K562 (cell line): ENCODE data around the gene PLIN5. TPM values are rescaled to one million over a fixed set of nuclear protein-coding genes. Genes with fewer than 3 reads are reported as not detected.

Experiments used
- ATAC-seq: fragments of 200-7000 bp; cut with Tn5 transposase; 3 replicates; pipeline ENCODE4 v1.9.1; 2020; ENCODE audit warnings: moderate library complexity
- BruUV-seq: library from RNA; stranded (reverse); fragments of 400-500 nt; replicated peaks from 2 replicates; lab custom pipeline; 2021; lab: Mats Ljungman, UMichigan
- CTCF ChIA-PET: fragments of 300-600 bp; formaldehyde crosslinking; extraction: SDS; loops from one replicate; lab custom pipeline; 2021; ENCODE audit warnings: low intra/inter-chr PET ratio; lab: Yijun Ruan, JAX
- POLR2A ChIA-PET: fragments of 300-600, 350-650 bp; sonication (Branson Sonifier 250); formaldehyde crosslinking; extraction: SDS; loops from one replicate; lab custom pipeline; 2021; ENCODE audit warnings: antibody characterized with exemption, inconsistent platforms; lab: Yijun Ruan, JAX
- DNase-seq, 4 experiments: peaks; one replicate each; pipeline versions ENCODE4 v3.0.0 to v3.0.0-alpha.2; 2011 to 2018; ENCODE audit warnings: low spot score in 3 of 4, mixed read lengths in 3 of 4; ENCODE audit errors: extremely low read depth in 1 of 4
- FAIRE-seq: peaks from 2 replicates; lab custom pipeline; 2011; peaks lifted over from hg19 to GRCh38; lab: Jason Lieb, UNC
- H2AFZ ChIP-seq: 2 replicates; pipeline ENCODE4 v1.6.0; 2011; ENCODE audit warnings: low read depth, low read length, control low read depth, inconsistent platforms
- H3K27ac ChIP-seq: fragments of 200-600 bp; 3 replicates; pipeline ENCODE4 v1.8.0; 2011; ENCODE audit warnings: low read depth, mild to moderate bottlenecking, control low read depth, inconsistent platforms, low read length, moderate library complexity, mixed read lengths; ENCODE audit errors: extremely low read depth
- H3K27me3 ChIP-seq, 2 experiments: fragments of 300-600 bp in 1 of 2; 2 replicates in 1 of 2; 3 replicates in 1 of 2; pipeline versions ENCODE4 v1.6.0 to v1.8.0; 2011; ENCODE audit warnings: inconsistent platforms in 2 of 2, low read length in 2 of 2, mild to moderate bottlenecking in 1 of 2, mixed read lengths in 1 of 2, moderate library complexity in 1 of 2; ENCODE audit not compliant: control insufficient read depth in 2 of 2, insufficient read depth in 2 of 2
- H3K36me3 ChIP-seq: fragments of 300-600 bp; 3 replicates; pipeline ENCODE4 v1.8.0; 2011; ENCODE audit warnings: mild to moderate bottlenecking, low read length, inconsistent platforms; ENCODE audit not compliant: control insufficient read depth, insufficient read depth
- H3K4me1 ChIP-seq, 2 experiments: fragments of 200-600 bp in 1 of 2; replicated peaks in 1 of 2; 2 replicates in 1 of 2; 3 replicates in 1 of 2; pipeline versions ENCODE4 v1.5.1 to v1.8.0; 2011; ENCODE audit warnings: inconsistent platforms in 2 of 2, low read length in 2 of 2, mild to moderate bottlenecking in 1 of 2, mixed read lengths in 1 of 2, moderate library complexity in 1 of 2; ENCODE audit not compliant: control insufficient read depth in 2 of 2, insufficient read depth in 2 of 2
- H3K4me2 ChIP-seq: 2 replicates; pipeline ENCODE4 v1.6.1; 2011; ENCODE audit warnings: low read length, control low read depth, inconsistent platforms, mixed read lengths; ENCODE audit not compliant: insufficient read depth
- H3K4me3 ChIP-seq: fragments of 200-600 bp; sonication (generic), shearing (Covaris generic); 2 replicates; pipeline ENCODE4 v1.5.1; 2016; ENCODE audit warnings: control low read depth, inconsistent platforms
- H3K79me2 ChIP-seq: fragments of 200-600 bp; 3 replicates; pipeline ENCODE4 v1.8.0; 2011; ENCODE audit warnings: low read length, inconsistent platforms; ENCODE audit not compliant: control insufficient read depth, insufficient read depth
- H3K9ac ChIP-seq, 2 experiments: 2 replicates each; pipeline versions ENCODE4 v1.6.0 to v1.6.1; 2011; ENCODE audit warnings: low read depth in 2 of 2, low read length in 2 of 2, control low read depth in 1 of 2, inconsistent platforms in 1 of 2, mild to moderate bottlenecking in 1 of 2, mixed read lengths in 1 of 2; ENCODE audit not compliant: insufficient read depth in 1 of 2
- H3K9me1 ChIP-seq: one replicate; pipeline ENCODE4 v1.6.0; 2011; ENCODE audit warnings: inconsistent platforms, mild to moderate bottlenecking, low read length, moderate library complexity; ENCODE audit not compliant: control insufficient read depth, insufficient read depth
- H3K9me3 ChIP-seq: replicated peaks from 2 replicates; pipeline ENCODE4 v1.5.1; 2011; ENCODE audit warnings: low read depth, low read length, inconsistent platforms; ENCODE audit not compliant: control insufficient read depth, insufficient read depth
- H4K20me1 ChIP-seq: replicated peaks from 2 replicates; pipeline ENCODE4 v1.6.1; 2011; ENCODE audit warnings: low read length, inconsistent platforms, mixed read lengths; ENCODE audit not compliant: control insufficient read depth, insufficient read depth
- HNRNPUL1 ChIP-seq: fragments of 200-400 bp; formaldehyde crosslinking; IDR thresholded peaks from 2 replicates; pipeline ENCODE4 v1.6.1; 2017; ENCODE audit warnings: low read length
- ZNF121 ChIP-seq: sonication (generic); formaldehyde crosslinking; conservative IDR thresholded peaks from 2 replicates; pipeline ENCODE4 v1.8.0; 2022; ENCODE audit warnings: missing genetic modification reagents
- ZNF583 ChIP-seq: fragments of 250-450 bp; sonication (Bioruptor Pico); IDR thresholded peaks from 2 replicates; pipeline ENCODE4 v1.4.0; 2020
- WGBS: fragments of 100-300 bp; shearing (Covaris generic); methylation state at CpG from one replicate; pipeline ENCODE4 v1.1.6; 2016; ENCODE audit warnings: low coverage, mixed read lengths; ENCODE audit not compliant: insufficient coverage; ENCODE audit errors: missing lambda C conversion rate; 5-methylcytosine and 5-hydroxymethylcytosine counted together
- in situ Hi-C: fragments of 300-500 bp; cut with MboI; formaldehyde crosslinking; loops from 4 replicates; pipeline ENCODE4 v1.15.0; 2018; ENCODE audit warnings: inconsistent platforms, mixed read lengths
- intact Hi-C: fragments of 100-400 bp; cut with micrococcal nuclease; formaldehyde crosslinking; loops from 2 replicates; pipeline ENCODE4 v1.14.2; 2022
- polyA plus RNA-seq, 8 experiments: library from polyadenylated mRNA; depleted of rRNA in 4 of 8; stranded (reverse) in 5 of 8; unstranded in 3 of 8; fragments of >200 nt; fragmentation: Nextera tagmentation in 2 of 8; fragmentation: Illumina TruSeq in 1 of 8; extraction: Ambion mirVana in 2 of 8; extraction: Trizol in 1 of 8; gene quantifications; 2 replicates each; pipeline versions ENCODE4 v1.2.1 to v1.2.3, GENCODE V29; 2011 to 2014; ENCODE audit warnings: inconsistent platforms in 1 of 8, missing spikeins in 1 of 8
- total RNA-seq, 7 experiments: library from RNA; depleted of rRNA in 6 of 7; stranded (reverse); fragments of >200 nt in 6 of 7; fragmentation: Illumina TruSeq in 2 of 7; extraction: Trizol in 2 of 7; gene quantifications; 2 replicates each; pipeline versions ENCODE4 v1.2.1 to v1.2.3, GENCODE V29; 2011 to 2021; ENCODE audit warnings: low replicate concordance in 1 of 7
- TF ChIP-seq, protein P1 (sequence below): fragments of 450-650 bp; IDR thresholded peaks from 2 replicates; pipeline ENCODE4 v1.6.1; 2016; ENCODE audit warnings: antibody characterized with exemption

The PLIN5 gene
- total and polyA plus RNA-seq, 9 of the 15 experiments (the other 6 are each of a cell fraction or from before 2014, with no cell fraction given) = 0.04 to 1.3 (median 0.50) TPM

DNA sequence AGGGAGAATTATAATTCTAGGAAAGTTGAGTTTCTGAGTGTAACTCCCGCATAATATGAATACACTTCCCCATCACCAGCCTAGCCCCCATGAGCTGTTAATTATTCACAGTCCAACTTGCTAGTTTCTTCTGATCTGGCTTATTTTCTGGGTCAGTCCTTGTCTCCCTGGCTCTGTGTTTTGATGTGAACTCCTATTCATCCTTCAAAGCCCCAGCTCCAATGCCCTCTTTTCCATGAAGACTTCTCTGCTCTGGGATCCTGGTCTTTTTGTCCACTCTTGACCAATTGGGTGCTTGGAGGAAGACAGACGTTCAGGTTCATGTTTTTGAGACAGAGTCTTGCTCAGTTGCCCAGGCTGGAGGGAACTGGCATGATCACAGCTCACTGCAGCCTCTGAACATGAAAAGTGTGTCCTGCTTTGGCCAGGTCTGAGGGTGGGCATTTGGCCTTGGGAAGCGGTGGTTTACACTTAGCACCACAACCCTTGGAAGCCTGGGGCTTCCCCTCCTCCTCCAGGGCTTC lies 4.2 kb upstream of the PLIN5 start:
- FAIRE-seq (no peak), DNase-seq (no peak), ATAC-seq (no peak)
- Histone ChIP-seq H3K4me1 (peaks cover 14 to 56% of the 10 kb centered on the region in 2 experiments; a peak in 4 of 5 replicates), H3K36me3 (peaks cover 9% of the 10 kb centered on the region; the same call in 1 of the 3 replicates), H3K4me3 (peak overlapping the region; percentile 48), H3K4me2 (peak overlapping the region; percentile 92), H3K9me1 (no peaks in the 10 kb centered on the region), H4K20me1 (no peaks in the 10 kb centered on the region), H3K27me3 (no peaks in the 10 kb centered on the region; a peak in 1 of 5 replicates), H2AFZ (peak overlapping the region; percentile 94), H3K9ac (peak overlapping the region; percentile 72 to 90), H3K27ac (peak overlapping the region; percentile 82), H3K9me3 (no peaks in the 10 kb centered on the region), H3K79me2 (peaks cover 33% of the 10 kb centered on the region; the same call in 2 of the 3 replicates)
- in situ Hi-C loops (no loop called here), intact Hi-C loops (no loop called here)
- POLR2A ChIA-PET = interaction anchor here (0.6 to 0.8 kb wide), 5 partner anchors 8 to 86 kb away, joined by 3 to 4 read pairs (median 3); no protein-coding TSS in a partner anchor
- TF ChIP-seq, protein P1, sequence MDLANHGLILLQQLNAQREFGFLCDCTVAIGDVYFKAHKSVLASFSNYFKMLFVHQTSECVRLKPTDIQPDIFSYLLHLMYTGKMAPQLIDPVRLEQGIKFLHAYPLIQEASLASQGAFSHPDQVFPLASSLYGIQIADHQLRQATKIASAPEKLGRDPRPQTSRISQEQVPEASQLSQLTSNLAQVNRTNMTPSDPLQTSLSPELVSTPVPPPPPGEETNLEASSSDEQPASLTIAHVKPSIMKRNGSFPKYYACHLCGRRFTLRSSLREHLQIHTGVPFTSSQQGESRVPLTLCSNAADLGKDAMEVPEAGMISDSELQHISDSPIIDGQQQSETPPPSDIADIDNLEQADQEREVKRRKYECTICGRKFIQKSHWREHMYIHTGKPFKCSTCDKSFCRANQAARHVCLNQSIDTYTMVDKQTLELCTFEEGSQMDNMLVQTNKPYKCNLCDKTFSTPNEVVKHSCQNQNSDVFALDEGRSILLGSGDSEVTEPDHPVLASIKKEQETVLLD = no peak
- TF ChIP-seq ZNF583 (CRISPR knock-in tag) (peak; percentile 6; the same call in 1 of the 2 replicates), HNRNPUL1 (no peak), ZNF121 (CRISPR knock-in tag) (peak; percentile 83)
- CTCF ChIA-PET = no interaction called here
- BruUV-seq = no TSS peak
- 14% methylated on average over 3 of the region's 3 CpGs for WGBS
